ENCODE data around the gene CAVIN1. TPM values are rescaled to one million over a fixed set of nuclear protein-coding genes. Genes with fewer than 3 reads are reported as not detected.
"Not testable (repeated sequence)": the region's sequence is repeated elsewhere in the genome, so short reads cannot be mapped to it uniquely, and the experiment has no call there.

The CAVIN1 gene
- total and polyA plus RNA-seq, 8 donors = 11.5 to 42.6 (median 24.2) TPM

- H3K27ac ChIP-seq = peak overlapping the region; percentile 13 to 92 (median 62)
- intact Hi-C loops (cut with DNase I) = no loop called here
- H3K4me1 ChIP-seq = peaks cover 14 to 18% (median 17%) of the 10 kb centered on the region in 3 donors
- no peak for TF ChIP-seq CTCF (IDR thresholded peaks at IDR 0.05)
- no peak for FAIRE-seq
- H3K36me3 ChIP-seq = no peaks in the 10 kb centered on the region
- H3K4me3 ChIP-seq = no peak overlapping the region
- peak in 1 of 4 donors; percentile 6 for ATAC-seq
- no peak for DNase-seq
- H3K9me3 ChIP-seq = no peaks in the 10 kb centered on the region
- no peaks in the 10 kb centered on the region for H3K27me3 ChIP-seq
- 40 to 44% methylated on average over 5 of the region's 5 CpGs for WGBS, 2 donors
Measured at GRCh38 chr17:42456223-42457106, 33.4 kb upstream of the CAVIN1 start.

GRCh38 chr17:42454987-42455386, 31.9 kb upstream of the CAVIN1 start:
- FAIRE-seq; H3K4me3 ChIP-seq; intact Hi-C loops (cut with DNase I); H3K27me3 ChIP-seq; ATAC-seq; H3K9me3 ChIP-seq; DNase-seq; H3K27ac ChIP-seq; H3K36me3 ChIP-seq: not testable (repeated sequence)
- 89 to 91% methylated on average over 6 of the region's 6 CpGs for WGBS, 2 donors
- H3K4me1 ChIP-seq = peaks cover 13 to 17% (median 14%) of the 10 kb centered on the region in 3 donors

GRCh38 chr17:42453439-42453838, 30.4 kb upstream of the CAVIN1 start:
- FAIRE-seq (no peak), ATAC-seq (no peak), DNase-seq (no peak)
- WGBS, 2 donors = 86 to 90% methylated on average over 2 of the region's 2 CpGs
- Histone ChIP-seq H3K4me3 (no peak overlapping the region), H3K27me3 (no peaks in the 10 kb centered on the region), H3K27ac (no peak overlapping the region), H3K9me3 (no peaks in the 10 kb centered on the region), H3K36me3 (no peaks in the 10 kb centered on the region), H3K4me1 (peaks cover 11 to 17% (median 14%) of the 10 kb centered on the region in 3 donors)
- intact Hi-C loops (cut with DNase I) = no loop called here
- TF ChIP-seq CTCF (IDR thresholded peaks at IDR 0.05) = no peak

- H3K27ac ChIP-seq; H3K4me3 ChIP-seq; H3K27me3 ChIP-seq; H3K9me3 ChIP-seq; H3K4me1 ChIP-seq; FAIRE-seq; ATAC-seq; H3K36me3 ChIP-seq; DNase-seq; intact Hi-C loops (cut with DNase I): not testable (repeated sequence)
- 57 to 61% methylated on average over 5 of the region's 5 CpGs for WGBS, 2 donors
Measured at GRCh38 chr17:42451270-42451669, 28.2 kb upstream of the CAVIN1 start.

GRCh38 chr17:42449838-42450237, 26.8 kb upstream of the CAVIN1 start:
- H3K4me1 ChIP-seq; intact Hi-C loops (cut with DNase I); H3K4me3 ChIP-seq; DNase-seq; H3K27ac ChIP-seq; ATAC-seq; H3K36me3 ChIP-seq; H3K9me3 ChIP-seq; H3K27me3 ChIP-seq; FAIRE-seq: not testable (repeated sequence)
- no CpG with 5 or more reads among the region's 2 CpGs for WGBS, 2 donors

GRCh38 chr17:42449176-42449575, 26.1 kb upstream of the CAVIN1 start:
- ATAC-seq; FAIRE-seq; H3K36me3 ChIP-seq; H3K27ac ChIP-seq; H3K4me3 ChIP-seq; H3K4me1 ChIP-seq; H3K9me3 ChIP-seq; intact Hi-C loops (cut with DNase I); H3K27me3 ChIP-seq: not testable (repeated sequence)
- peak in 1 of 6 donors; percentile 46 for DNase-seq
- 89 to 93% methylated on average over 15 to 24 of the region's 27 CpGs for WGBS, 2 donors

GRCh38 chr17:42442196-42442565, 19.1 kb upstream of the CAVIN1 start:
- Histone ChIP-seq H3K4me3 (no peak overlapping the region), H3K36me3 (no peaks in the 10 kb centered on the region), H3K4me1 (no peaks in the 10 kb centered on the region), H3K27ac (no peak overlapping the region), H3K9me3 (no peaks in the 10 kb centered on the region), H3K27me3 (no peaks in the 10 kb centered on the region)
- no peak for DNase-seq
- intact Hi-C loops (cut with DNase I) = no loop called here
- TF ChIP-seq CTCF (IDR thresholded peaks at IDR 0.05) = no peak
- no peak for FAIRE-seq
- no peak for ATAC-seq
- 29 to 31% methylated on average over 5 of the region's 5 CpGs for WGBS, 2 donors
